Adrenal gland (tissue), 5 donors: ENCODE data around the gene PALM2AKAP2.

Source experiments
- POLR2A ChIP-seq, 2 donors: fragments of 450-650 bp; IDR thresholded peaks; one replicate each; pipeline ENCODE4 v1.6.1; 2017; ENCODE audit warnings: antibody characterized with exemption in 2 of 2, mild to moderate bottlenecking in 2 of 2, moderate library complexity in 1 of 2
- TF ChIP-seq, protein P1 (sequence below), 6 experiments: fragments of 450-650 bp in 4 of 6; fragments of 200-600 bp in 2 of 6; sonication (generic) in 1 of 6; IDR thresholded peaks; 1 replicate in 5 of 6; 2 replicates in 1 of 6; pipeline versions ENCODE4 v1.5.1 to v1.8.0; 2016 to 2021; ENCODE audit warnings: antibody characterized with exemption in 6 of 6, mild to moderate bottlenecking in 2 of 6, moderate library complexity in 1 of 6
- donor health status: DM: no; HTN: no; CAD: no.

DNA sequence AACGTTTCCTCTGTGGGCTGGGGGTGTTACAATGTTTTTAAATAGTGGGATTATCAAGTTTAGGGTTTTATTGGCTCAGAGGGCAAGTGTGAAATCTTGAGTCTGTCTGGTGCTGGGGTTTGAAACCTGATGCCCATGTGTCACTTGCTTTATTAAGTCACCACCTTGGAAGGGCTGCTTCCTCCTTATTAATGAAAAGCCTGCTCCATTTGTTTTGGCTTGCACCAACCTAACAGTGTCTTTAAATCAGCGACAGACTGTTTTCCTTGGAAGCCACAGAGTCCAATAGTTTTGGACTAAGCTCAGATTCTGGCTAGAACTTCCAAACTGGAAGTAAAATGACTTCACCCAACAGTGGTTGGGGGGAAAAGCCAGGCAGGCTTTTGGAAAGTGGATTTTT, 10.7 kb upstream of the PALM2AKAP2 start:
- no peak for TF ChIP-seq POLR2A (IDR thresholded peaks at IDR 0.05)
- TF ChIP-seq, protein P1, sequence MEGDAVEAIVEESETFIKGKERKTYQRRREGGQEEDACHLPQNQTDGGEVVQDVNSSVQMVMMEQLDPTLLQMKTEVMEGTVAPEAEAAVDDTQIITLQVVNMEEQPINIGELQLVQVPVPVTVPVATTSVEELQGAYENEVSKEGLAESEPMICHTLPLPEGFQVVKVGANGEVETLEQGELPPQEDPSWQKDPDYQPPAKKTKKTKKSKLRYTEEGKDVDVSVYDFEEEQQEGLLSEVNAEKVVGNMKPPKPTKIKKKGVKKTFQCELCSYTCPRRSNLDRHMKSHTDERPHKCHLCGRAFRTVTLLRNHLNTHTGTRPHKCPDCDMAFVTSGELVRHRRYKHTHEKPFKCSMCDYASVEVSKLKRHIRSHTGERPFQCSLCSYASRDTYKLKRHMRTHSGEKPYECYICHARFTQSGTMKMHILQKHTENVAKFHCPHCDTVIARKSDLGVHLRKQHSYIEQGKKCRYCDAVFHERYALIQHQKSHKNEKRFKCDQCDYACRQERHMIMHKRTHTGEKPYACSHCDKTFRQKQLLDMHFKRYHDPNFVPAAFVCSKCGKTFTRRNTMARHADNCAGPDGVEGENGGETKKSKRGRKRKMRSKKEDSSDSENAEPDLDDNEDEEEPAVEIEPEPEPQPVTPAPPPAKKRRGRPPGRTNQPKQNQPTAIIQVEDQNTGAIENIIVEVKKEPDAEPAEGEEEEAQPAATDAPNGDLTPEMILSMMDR (IDR thresholded peaks at IDR 0.05), result no peak
